GM12873 (cell line): ENCODE results near the gene MTA1.

Experiments used
- CTCF ChIP-seq: IDR thresholded peaks from 2 replicates; pipeline ENCODE4 v1.5.1; 2012; ENCODE audit warnings: low read depth, mild to moderate bottlenecking, moderate library complexity, low read length, control low read depth; ENCODE audit not compliant: insufficient read depth; ENCODE audit errors: missing control alignments

MTA1 gene

GRCh38 chr14:105455766-105456660, 36.4 kb downstream of the MTA1 start:
- TF ChIP-seq CTCF = no peak

- TF ChIP-seq CTCF = no peak
Observed at GRCh38 chr14:105456736-105457617, 37.4 kb downstream of the MTA1 start.

- TF ChIP-seq CTCF = no peak
Observed at GRCh38 chr14:105458010-105458409, 38.4 kb downstream of the MTA1 start.

- TF ChIP-seq CTCF = no peak
Observed at GRCh38 chr14:105458571-105458970, 38.9 kb downstream of the MTA1 start.

- TF ChIP-seq CTCF = no peak
Observed at GRCh38 chr14:105460116-105460515, 40.5 kb downstream of the MTA1 start.

- no peak for TF ChIP-seq CTCF
Observed at GRCh38 chr14:105460616-105461015, 41.0 kb downstream of the MTA1 start.

- no peak for TF ChIP-seq CTCF
Observed at GRCh38 chr14:105461903-105462302, 42.3 kb downstream of the MTA1 start.
